SK-N-SH (cell line): ENCODE results near the gene CYB561. TPM values are rescaled to one million over a fixed set of nuclear protein-coding genes. Genes with fewer than 3 reads are reported as not detected.
A peak's percentile ranks its signal among the peaks of the same experiment; 100 is the strongest.

ENCODE experiments used
- CTCF ChIA-PET: fragments of 300-600, 350-600 bp; formaldehyde crosslinking; extraction: SDS; loops from one replicate; lab custom pipeline; 2021; lab: Yijun Ruan, JAX
- POLR2A ChIA-PET: fragments of 350-600 bp; sonication (Branson Sonifier 250); formaldehyde crosslinking; extraction: SDS; loops from one replicate; lab custom pipeline; 2020; ENCODE audit warnings: antibody characterized with exemption, inconsistent platforms; lab: Yijun Ruan, JAX
- DNase-seq: peaks from one replicate; pipeline ENCODE4 v3.0.0; 2012
- H2AFZ ChIP-seq: fragments of 200-600 bp; sonication (generic); 2 replicates; pipeline ENCODE4 v1.8.1; 2016; ENCODE audit warnings: antibody characterized with exemption, mild to moderate bottlenecking, low read depth
- H3F3A ChIP-seq: fragments of 200-600 bp; sonication (generic); replicated peaks from 2 replicates; pipeline ENCODE3; 2016; ENCODE audit warnings: antibody characterized with exemption, mild to moderate bottlenecking; ENCODE audit not compliant: insufficient read depth
- H3K27ac ChIP-seq, 2 experiments: fragments of 200-500 bp in 1 of 2; fragments of 200-600 bp in 1 of 2; sonication (Bioruptor generic) in 1 of 2; sonication (generic), shearing (Covaris generic) in 1 of 2; 2 replicates each; pipeline versions ENCODE4 v1.5.1 to v1.6.1; 2014 to 2016; ENCODE audit warnings: low read depth in 2 of 2, inconsistent platforms in 1 of 2, low read length in 1 of 2, mild to moderate bottlenecking in 1 of 2, mixed read lengths in 1 of 2
- H3K27me3 ChIP-seq: fragments of 200-600 bp; sonication (generic), shearing (Covaris generic); 2 replicates; pipeline ENCODE4 v1.6.1; 2016; ENCODE audit warnings: mixed run types; ENCODE audit not compliant: insufficient read depth
- H3K36me3 ChIP-seq, 2 experiments: fragments of 200-500 bp in 1 of 2; fragments of 200-600 bp in 1 of 2; sonication (Bioruptor generic) in 1 of 2; sonication (generic) in 1 of 2; replicated peaks in 1 of 2; 2 replicates each; pipeline versions ENCODE3 to v1.5.1; 2014 to 2016; ENCODE audit warnings: low read length in 1 of 2, mild to moderate bottlenecking in 1 of 2; ENCODE audit not compliant: insufficient read depth in 2 of 2, control insufficient read depth in 1 of 2
- H3K4me1 ChIP-seq, 2 experiments: fragments of 200-500 bp in 1 of 2; fragments of 200-600 bp in 1 of 2; sonication (Bioruptor generic) in 1 of 2; sonication (generic), shearing (Covaris generic) in 1 of 2; 2 replicates each; pipeline versions ENCODE4 v1.5.1 to v1.6.1; 2014 to 2016; ENCODE audit warnings: low read depth in 1 of 2, low read length in 1 of 2, mixed run types in 1 of 2; ENCODE audit not compliant: insufficient read depth in 2 of 2, control insufficient read depth in 1 of 2
- H3K4me2 ChIP-seq: fragments of 200-600 bp; sonication (generic), shearing (Covaris generic); 2 replicates; pipeline ENCODE4 v1.6.1; 2017; ENCODE audit warnings: mixed run types
- H3K4me3 ChIP-seq, 2 experiments: fragments of 200-500 bp in 1 of 2; fragments of 200-600 bp in 1 of 2; sonication (Bioruptor generic) in 1 of 2; sonication (generic), shearing (Covaris generic) in 1 of 2; 2 replicates each; pipeline versions ENCODE4 v1.5.1 to v1.8.1; 2014 to 2016; ENCODE audit warnings: low read depth in 2 of 2, inconsistent platforms in 1 of 2, low read length in 1 of 2, mild to moderate bottlenecking in 1 of 2, mixed read lengths in 1 of 2, moderate library complexity in 1 of 2
- H3K79me2 ChIP-seq: fragments of 200-600 bp; sonication (generic); 2 replicates; pipeline ENCODE4 v1.8.1; 2017; ENCODE audit warnings: mild to moderate bottlenecking; ENCODE audit not compliant: insufficient read depth
- H3K9ac ChIP-seq: fragments of 200-600 bp; sonication (generic); 2 replicates; pipeline ENCODE4 v1.6.1; 2017; ENCODE audit warnings: mixed run types
- H3K9me2 ChIP-seq: fragments of 200-600 bp; sonication (generic); 2 replicates; pipeline ENCODE4 v1.6.1; 2017; ENCODE audit warnings: mixed run types
- H3K9me3 ChIP-seq: fragments of 200-600 bp; sonication (generic); 2 replicates; pipeline ENCODE4 v1.6.1; 2017; ENCODE audit warnings: mixed run types, mild to moderate bottlenecking, moderate library complexity
- H4K20me1 ChIP-seq: fragments of 200-600 bp; sonication (generic); 2 replicates; pipeline ENCODE4 v1.6.1; 2017; ENCODE audit warnings: mild to moderate bottlenecking, mixed run types; ENCODE audit not compliant: insufficient read depth
- CHD2 ChIP-seq: fragments of 150-350 bp; IDR thresholded peaks from 2 replicates; pipeline ENCODE4 v1.6.1; 2018; ENCODE audit warnings: low read length; ENCODE audit not compliant: partially characterized antibody
- ELF1 ChIP-seq: IDR thresholded peaks from 2 replicates; pipeline ENCODE4 v1.4.0; 2012
- EP300 ChIP-seq, 2 experiments: IDR thresholded peaks; 2 replicates each; pipeline versions ENCODE4 v1.4.0 to v1.6.1; 2012; ENCODE audit warnings: borderline replicate concordance in 1 of 2, low read depth in 1 of 2, low read length in 1 of 2
- FOSL2 ChIP-seq: IDR thresholded peaks from 2 replicates; pipeline ENCODE4 v1.4.0; 2012; ENCODE audit warnings: low read depth, mild to moderate bottlenecking, moderate library complexity, borderline replicate concordance
- IRF3 ChIP-seq: fragments of 150-350 bp; IDR thresholded peaks from 2 replicates; pipeline ENCODE4 v1.6.1; 2016; ENCODE audit warnings: mild to moderate bottlenecking, low read depth, low read length
- JUND ChIP-seq: IDR thresholded peaks from 2 replicates; pipeline ENCODE4 v1.4.0; 2012
- MXI1 ChIP-seq: IDR thresholded peaks from 2 replicates; pipeline ENCODE4 v1.6.1; 2012; ENCODE audit warnings: mild to moderate bottlenecking, low read depth, low read length, improper control_type of control experiment
- NFIC ChIP-seq: IDR thresholded peaks from 2 replicates; pipeline ENCODE4 v1.4.0; 2012; ENCODE audit warnings: borderline replicate concordance
- POLR2AphosphoS5 ChIP-seq: IDR thresholded peaks from 2 replicates; pipeline ENCODE4 v1.6.1; 2012; ENCODE audit warnings: low read depth, low read length
- RCOR1 ChIP-seq: fragments of 150-350 bp; IDR thresholded peaks from 2 replicates; pipeline ENCODE4 v1.6.1; 2017; ENCODE audit warnings: antibody characterized with exemption, low read length
- REST ChIP-seq: IDR thresholded peaks from 2 replicates; pipeline ENCODE4 v1.6.1; 2012; ENCODE audit warnings: mild to moderate bottlenecking, low read depth, low read length, moderate library complexity
- RFX5 ChIP-seq: IDR thresholded peaks from 2 replicates; pipeline ENCODE4 v1.6.1; 2012; ENCODE audit warnings: mild to moderate bottlenecking, improper control_type of control experiment, low read length
- TEAD4 ChIP-seq: IDR thresholded peaks from 2 replicates; pipeline ENCODE4 v1.4.0; 2012; ENCODE audit warnings: mild to moderate bottlenecking, borderline replicate concordance; ENCODE audit not compliant: insufficient read depth
- ZBTB33 ChIP-seq: IDR thresholded peaks from 2 replicates; pipeline ENCODE4 v1.4.0; 2012; ENCODE audit warnings: low read depth, borderline replicate concordance
- WGBS: methylation state at CpG from one replicate; pipeline ENCODE4 v1.1.6; 2017; ENCODE audit warnings: low lambda C conversion rate; 5-methylcytosine and 5-hydroxymethylcytosine counted together
- polyA plus RNA-seq, 3 experiments: library from polyadenylated mRNA; depleted of rRNA; stranded (reverse); fragments of >200 nt; gene quantifications; 2 replicates each; pipeline ENCODE4 v1.2.3, GENCODE V29; 2012
- TF ChIP-seq, protein P1 (sequence below): IDR thresholded peaks from 2 replicates; pipeline ENCODE4 v1.4.0; 2012; ENCODE audit warnings: low read depth
- TF ChIP-seq, protein P2 (sequence below): IDR thresholded peaks from 2 replicates; pipeline ENCODE4; 2012

The CYB561 gene
- polyA plus RNA-seq, 1 of the 3 experiments (the other 2 are of a cell fraction) = 28.3 TPM

DNA sequence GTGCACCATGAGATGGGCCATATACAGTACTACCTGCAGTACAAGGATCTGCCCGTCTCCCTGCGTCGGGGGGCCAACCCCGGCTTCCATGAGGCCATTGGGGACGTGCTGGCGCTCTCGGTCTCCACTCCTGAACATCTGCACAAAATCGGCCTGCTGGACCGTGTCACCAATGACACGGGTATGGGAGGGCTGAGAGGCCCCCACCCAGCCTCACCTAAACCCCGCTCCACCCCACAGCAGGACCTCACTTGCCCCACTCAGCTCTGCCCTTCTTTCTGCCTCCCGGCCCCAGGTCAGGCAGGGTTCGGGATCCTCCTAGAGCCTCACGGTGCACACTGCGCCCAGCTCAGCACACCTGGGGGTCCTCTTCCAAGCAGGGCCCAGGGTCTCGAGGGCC is 36.4 kb upstream of the CYB561 start:
- CTCF ChIA-PET = interaction anchor here (0.7 to 13.7 kb wide), 6 partner anchors 9 to 127 kb away, joined by 3 to 708 read pairs (median 34); partner anchors contain the start of gene CYB561
- no peaks in the 10 kb centered on the region for H3K9me2 ChIP-seq
- no peaks in the 10 kb centered on the region for H4K20me1 ChIP-seq
- no peak overlapping the region for H3K4me2 ChIP-seq
- peak; percentile 31 for DNase-seq
- POLR2A ChIA-PET = interaction anchor here (9.6 kb wide), 1 partner anchor 54 kb away, joined by 193 read pairs; no protein-coding TSS in a partner anchor
- WGBS = 86% methylated on average over 14 of the region's 16 CpGs
- no peaks in the 10 kb centered on the region for H3K79me2 ChIP-seq
- peaks cover 9 to 41% of the 10 kb centered on the region in 2 experiments; a peak in 3 of 4 replicates for H3K4me1 ChIP-seq
- no peak overlapping the region for H2AFZ ChIP-seq
- no peak overlapping the region for H3K9ac ChIP-seq
- TF ChIP-seq IRF3 (no peak), FOSL2 (no peak), TEAD4 (no peak), REST (no peak), ZBTB33 (no peak), RCOR1 (no peak), MXI1 (no peak), CHD2 (no peak), EP300 (IDR thresholded peaks at IDR 0.05; ENCODE audit: borderline replicate concordance in 1 of 2, low read depth in 1 of 2, low read length in 1 of 2) (no peak), ELF1 (no peak), RFX5 (no peak), JUND (no peak), NFIC (no peak), POLR2AphosphoS5 (no peak)
- TF ChIP-seq, protein P1, sequence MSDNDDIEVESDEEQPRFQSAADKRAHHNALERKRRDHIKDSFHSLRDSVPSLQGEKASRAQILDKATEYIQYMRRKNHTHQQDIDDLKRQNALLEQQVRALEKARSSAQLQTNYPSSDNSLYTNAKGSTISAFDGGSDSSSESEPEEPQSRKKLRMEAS = no peak
- TF ChIP-seq, protein P2, sequence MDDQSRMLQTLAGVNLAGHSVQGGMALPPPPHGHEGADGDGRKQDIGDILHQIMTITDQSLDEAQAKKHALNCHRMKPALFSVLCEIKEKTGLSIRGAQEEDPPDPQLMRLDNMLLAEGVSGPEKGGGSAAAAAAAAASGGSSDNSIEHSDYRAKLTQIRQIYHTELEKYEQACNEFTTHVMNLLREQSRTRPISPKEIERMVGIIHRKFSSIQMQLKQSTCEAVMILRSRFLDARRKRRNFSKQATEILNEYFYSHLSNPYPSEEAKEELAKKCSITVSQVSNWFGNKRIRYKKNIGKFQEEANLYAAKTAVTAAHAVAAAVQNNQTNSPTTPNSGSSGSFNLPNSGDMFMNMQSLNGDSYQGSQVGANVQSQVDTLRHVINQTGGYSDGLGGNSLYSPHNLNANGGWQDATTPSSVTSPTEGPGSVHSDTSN = no peak
- peaks cover 0 to 4% of the 10 kb centered on the region in 2 experiments for H3K36me3 ChIP-seq
- H3F3A ChIP-seq = no peaks in the 10 kb centered on the region
- no peaks in the 10 kb centered on the region for H3K27me3 ChIP-seq
- H3K27ac ChIP-seq = no peak overlapping the region
- H3K4me3 ChIP-seq = no peak overlapping the region
- H3K9me3 ChIP-seq = no peaks in the 10 kb centered on the region
